Suppressor macrophage (primary cell): Measurements from ENCODE around the gene FZD8.
A peak's percentile ranks its signal among the peaks of the same experiment; 100 is the strongest.

Source experiments
- DNase-seq, 4 experiments: peaks; one replicate each; pipeline ENCODE4 v3.0.0-alpha.2; 2020 to 2022

The FZD8 gene

GRCh38 chr10:35605191-35605590 lies 36.9 kb downstream of the FZD8 start, which contains the start of gene GJD4:
GJD4 (plus strand) TSS chr10:35605341; CDS start chr10:35605568, 227 bp downstream.
- DNase-seq = no peak

- DNase-seq = no peak
These were observed 41.9 kb downstream of the FZD8 start for GRCh38 chr10:35600193-35600592.

GRCh38 chr10:35598379-35598778 lies 43.7 kb downstream of the FZD8 start:
- DNase-seq = peak in 2 of 4 experiments; percentile 13 to 26

GRCh38 chr10:35595106-35595505 lies 47.0 kb downstream of the FZD8 start:
- DNase-seq = no peak

GRCh38 chr10:35594115-35595079 lies 47.7 kb downstream of the FZD8 start:
- DNase-seq = no peak

- no peak for DNase-seq
These were observed 49.7 kb downstream of the FZD8 start for GRCh38 chr10:35592441-35592840.

- no peak for DNase-seq
These were observed 53.3 kb downstream of the FZD8 start for GRCh38 chr10:35588836-35589235.
